IPS DF 4.7 (cell line): ENCODE results near the gene PIP4K2A.

Source experiments
- DNase-seq: peaks from one replicate; pipeline ENCODE4 v3.0.0-alpha.2; 2013; ENCODE audit warnings: low spot score; ENCODE audit errors: extremely low read depth

The PIP4K2A gene

DNA sequence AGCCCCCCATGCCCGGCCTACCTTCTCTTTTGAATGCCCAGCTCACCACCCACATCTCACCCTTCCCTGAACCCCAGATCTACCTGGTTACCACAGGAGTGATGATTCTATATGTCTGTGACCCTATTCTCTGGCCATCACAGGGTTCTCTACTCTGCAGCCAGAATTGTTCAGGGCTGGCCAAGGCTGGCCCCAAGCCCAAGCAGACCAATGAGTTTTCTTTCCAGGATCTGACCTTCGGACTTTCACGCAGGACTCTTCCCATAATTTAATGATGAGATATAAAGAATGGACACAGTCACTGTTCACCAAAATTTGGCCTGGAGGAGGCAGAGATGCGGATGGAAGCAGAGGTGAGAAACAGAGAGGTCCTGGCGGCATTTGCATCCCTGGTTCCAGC lies 72.6 kb downstream of the PIP4K2A start:
- DNase-seq, result no peak

DNA sequence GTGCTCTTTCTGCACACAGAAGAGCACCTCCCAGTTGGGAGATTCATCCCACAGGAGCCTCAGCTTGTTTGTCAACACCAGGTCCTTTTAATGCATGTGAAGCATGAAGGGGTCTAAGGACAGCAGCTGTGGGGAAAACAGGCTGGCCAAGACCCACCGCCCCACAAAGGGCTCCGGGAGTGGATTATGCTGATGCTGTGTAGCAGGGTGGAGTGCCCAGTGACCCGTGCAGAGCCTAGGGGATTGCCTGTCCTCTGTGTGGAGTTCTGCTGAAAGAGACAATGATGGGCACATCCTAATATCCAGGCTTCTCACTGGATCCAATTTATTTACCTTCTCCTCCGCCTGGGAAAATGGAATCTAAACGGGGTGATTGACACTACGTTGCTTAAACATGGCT lies 74.0 kb downstream of the PIP4K2A start:
- DNase-seq, result no peak

DNA sequence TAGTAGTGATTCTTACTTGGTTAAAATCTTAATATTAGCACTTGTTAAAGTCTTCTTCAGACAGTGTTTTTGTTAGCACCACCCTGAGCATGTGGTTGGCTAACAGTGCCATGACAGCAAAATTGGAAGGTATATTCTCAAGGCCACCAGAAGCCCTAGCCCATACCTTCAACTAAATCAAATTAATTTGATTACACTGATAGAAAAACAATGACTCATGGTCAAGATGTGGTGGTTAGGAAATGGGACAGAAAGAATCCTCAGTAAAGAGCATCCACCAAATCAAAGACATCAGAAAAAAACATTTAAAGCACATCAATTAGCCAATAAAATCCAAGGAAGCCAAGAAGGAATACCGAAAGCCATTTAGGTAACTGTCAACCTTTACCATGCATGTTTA lies 75.5 kb downstream of the PIP4K2A start:
- no peak for DNase-seq

DNA sequence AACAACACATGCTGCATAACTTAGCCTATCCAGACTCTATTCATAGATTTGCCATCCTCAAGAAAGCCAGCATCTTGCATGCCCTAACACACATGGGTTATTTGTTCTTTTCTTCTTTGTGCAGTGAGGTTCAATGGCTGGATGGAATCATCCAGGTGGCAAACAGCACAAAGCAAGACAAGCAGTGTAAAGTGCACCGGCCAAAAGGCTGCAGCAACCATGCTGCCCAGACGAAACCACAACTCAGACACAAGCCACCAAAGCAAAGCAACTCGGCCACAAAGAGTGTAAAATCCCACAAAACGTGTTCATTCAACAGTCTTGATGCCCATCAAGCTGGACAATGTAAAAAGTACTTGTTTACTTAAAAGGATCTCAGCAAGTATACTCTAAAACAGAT lies 76.9 kb downstream of the PIP4K2A start:
- DNase-seq, result no peak

DNA sequence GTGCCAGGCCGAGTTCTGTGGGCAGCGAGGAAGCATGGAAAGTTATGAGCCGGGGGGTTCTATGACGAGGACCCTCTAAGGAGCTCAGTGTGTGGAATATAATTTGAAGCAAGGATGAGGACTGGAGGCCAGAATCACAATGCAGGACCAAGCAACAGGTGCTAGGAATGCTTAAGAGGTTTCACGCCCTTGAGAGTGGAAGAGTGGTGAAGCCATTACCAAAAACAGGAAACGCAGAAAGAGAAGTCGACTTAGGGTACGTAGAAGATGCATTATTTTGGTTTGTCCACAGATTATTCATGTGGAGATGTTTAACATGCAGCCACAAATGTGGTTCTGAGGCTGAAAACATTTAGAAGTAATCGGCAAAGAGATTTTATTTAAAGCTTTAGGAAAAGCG lies 78.7 kb downstream of the PIP4K2A start:
- no peak for DNase-seq

DNA sequence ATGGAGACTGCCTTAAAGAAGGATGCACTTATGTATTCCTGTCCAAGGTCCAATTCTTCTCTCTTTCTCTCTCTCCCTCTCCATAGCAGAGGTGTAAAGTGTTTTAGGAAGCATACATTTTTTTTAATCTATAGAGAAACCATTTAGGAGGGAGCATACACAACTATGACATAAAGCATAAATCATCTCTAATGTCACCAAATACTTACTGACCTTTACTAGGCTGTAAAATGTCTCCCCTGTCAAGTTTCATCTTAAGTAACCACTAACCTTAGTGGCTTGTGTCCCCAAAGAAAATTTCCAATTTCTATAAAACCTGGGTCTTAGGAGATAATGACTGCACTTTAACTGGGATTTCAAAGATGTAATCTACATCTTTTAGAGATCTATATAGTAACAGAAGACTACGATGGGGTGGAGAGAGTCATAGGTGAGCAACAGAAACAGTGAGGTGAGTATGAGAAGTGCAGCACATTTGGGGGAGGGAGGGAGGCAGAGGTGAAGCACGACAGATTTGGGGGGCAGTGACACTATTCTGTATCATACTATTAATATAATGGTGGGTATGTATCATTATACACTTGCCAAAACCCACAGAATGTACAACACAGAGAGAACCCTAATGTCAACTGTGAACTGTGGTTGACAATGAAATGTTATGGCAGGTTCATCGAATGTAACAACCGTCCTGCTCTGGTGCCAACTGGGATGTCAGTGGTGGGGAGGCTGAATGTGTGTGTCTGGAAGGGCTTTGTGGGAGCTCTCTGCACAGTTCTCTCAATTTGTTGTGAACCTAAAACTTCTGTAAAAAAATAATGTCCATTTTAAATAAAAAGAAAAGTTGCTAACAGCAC lies 79.5 kb downstream of the PIP4K2A start:
- no peak for DNase-seq

DNA sequence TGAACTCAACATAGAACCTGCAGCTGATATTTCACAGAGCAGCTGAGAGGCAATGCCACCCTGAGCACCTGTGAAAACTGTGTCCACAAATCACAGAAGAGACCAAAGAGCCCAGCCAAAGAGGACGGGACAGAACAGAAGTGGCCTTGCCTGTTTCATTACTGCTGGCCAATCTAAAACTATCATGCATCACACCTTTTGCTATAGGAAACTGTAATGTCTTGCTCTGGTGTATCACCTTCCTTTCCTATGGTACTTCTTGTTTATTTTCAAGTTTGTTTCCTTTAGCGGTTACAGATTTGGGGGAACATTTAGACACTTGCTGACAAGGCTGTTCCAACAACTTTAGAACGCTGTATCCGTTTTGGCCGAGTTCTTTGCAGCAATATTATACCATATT lies 80.3 kb downstream of the PIP4K2A start:
- DNase-seq, result no peak

DNA sequence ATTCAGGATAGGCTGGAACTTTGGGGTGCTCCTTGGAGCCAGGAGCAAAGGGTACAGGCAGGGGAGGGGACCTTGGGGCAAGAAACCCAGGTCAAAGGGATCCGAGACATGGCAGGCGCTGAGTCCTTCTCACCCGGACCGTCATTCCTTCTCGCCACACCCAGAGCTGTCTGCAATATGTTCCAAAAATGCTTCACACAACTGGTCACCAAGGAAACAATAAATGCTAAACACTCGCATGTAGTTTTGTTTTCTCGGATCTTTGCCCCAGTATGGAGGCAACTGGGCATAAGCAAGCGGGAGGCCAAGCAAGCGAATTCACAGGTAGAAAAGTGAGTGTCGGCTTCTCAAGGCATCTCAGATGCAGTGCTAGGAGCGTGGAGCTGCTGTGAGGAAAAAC lies 80.8 kb downstream of the PIP4K2A start:
- no peak for DNase-seq

DNA sequence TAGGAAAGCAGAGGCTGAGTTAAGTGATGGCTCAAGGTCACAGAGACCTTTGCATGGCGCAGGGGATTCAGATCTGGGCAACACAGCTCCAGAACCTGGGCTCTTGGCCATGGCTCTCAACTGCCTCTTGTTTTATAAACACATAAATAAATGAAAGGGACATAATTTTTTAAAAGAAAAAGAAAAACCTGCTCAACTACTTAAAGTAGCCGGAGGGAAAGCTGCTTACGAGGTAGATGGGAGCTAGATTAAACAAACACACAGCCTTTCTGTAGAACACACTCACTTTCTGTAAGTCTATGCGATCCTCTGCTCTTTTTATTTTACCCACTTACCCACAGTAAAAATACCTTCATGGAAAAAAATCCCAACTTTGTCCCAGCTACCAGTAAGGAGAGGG lies 81.3 kb downstream of the PIP4K2A start:
- no peak for DNase-seq

DNA sequence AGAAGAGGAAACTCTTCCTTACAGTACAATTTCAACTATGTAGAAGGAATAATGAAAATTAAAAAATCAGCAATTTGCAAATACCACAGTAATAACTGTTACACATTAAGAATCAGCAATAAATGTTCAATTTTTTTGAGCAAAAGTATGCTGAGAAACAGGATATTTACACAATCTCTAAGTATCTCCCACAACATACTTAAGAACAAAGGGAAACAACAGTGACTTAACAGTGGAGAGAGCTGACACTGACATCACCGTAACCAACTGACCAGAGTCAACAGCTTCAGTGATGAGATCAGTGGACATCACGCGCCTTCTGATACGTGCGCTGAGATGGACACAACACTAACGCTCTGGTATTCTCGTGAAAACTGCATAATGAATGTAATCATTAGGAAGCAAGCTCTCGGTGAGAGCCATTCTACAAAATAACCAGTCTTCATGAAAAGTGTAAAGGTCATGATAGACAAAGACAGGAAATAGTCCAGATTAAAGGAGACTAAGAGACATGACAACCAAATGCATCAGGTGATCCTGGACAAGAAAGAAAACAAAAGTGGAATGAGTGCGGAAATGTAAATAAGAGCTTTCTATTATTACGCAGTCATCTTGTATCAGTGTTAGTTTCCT lies 82.6 kb downstream of the PIP4K2A start:
- DNase-seq, result no peak

DNA sequence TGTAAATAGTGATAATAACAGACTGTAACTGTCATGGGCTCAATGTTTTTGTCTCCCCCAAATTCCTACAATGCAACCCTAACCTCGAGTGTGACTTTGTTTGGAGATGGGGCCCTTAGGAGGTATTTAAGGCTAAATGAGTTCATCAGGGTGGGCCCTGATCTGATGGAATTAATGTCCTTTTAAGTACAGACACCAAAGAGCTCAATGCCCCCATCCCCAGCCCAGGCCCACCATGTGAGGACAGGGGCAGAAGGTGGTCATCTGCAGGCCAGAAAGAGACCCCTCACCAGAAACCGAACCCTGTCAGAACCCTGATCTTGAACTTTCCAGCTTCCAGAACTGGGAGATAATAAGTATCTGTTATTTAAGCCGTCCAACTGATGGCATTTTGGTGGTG lies 83.2 kb downstream of the PIP4K2A start:
- DNase-seq, result no peak

DNA sequence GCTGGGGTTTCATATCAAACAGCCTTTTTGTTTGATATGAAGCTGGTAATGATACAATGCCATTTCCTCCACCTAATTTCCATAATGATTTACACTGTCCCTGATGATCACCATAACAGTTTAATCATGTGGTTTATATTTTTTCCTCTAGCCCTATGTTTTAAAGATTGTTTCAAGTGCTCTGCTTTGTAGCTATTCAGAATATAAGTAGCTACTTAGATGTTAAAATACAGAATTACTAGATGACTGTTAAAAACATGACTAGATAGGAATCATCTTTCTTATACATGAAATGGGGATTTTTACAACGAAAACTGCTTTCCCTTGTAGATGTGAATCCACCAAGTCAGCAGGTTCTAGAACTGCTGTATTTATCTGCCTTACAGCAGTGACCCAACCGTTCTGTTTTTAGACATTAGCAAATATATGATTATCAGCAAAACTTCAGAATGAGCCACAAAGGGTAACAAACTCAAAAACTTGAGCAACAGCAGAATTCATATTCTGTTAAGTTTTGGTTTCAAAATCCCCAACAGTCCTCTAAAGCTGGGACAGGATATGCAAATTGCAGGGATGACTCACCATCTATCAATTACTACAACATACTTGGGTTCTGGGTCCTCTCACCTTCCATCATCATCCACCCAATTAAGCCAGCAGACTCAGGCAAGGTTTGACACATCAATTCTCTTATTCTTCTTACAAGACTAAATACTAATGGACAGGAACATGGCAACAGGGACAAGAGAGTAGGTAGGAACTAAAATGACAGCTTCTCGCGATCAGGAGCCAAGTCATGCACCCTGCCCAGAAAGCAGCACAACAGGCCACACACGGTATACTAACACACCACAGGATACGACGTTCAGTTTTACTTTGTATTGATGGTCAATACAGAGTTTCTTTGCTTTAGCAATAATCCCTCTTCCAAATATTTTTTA lies 83.9 kb downstream of the PIP4K2A start:
- no peak for DNase-seq

DNA sequence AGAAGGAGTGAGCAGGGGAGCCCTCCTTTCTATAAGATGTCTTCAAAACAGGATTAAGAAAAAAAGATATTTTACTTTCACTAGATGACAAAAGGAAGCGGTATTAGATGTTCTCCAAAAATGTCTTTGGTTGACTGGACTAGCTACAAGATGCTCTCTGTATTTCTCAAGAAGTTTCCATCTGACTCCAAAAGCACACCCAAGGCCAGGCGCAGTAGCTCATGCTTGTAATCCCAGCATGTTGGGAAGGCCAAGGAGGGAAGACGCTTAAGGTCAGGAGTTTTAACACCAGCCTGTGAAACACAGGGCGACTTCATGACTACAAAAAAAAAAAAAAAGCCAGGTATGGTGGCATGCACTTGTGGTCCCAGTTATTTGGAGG lies 84.5 kb downstream of the PIP4K2A start:
- no peak for DNase-seq

DNA sequence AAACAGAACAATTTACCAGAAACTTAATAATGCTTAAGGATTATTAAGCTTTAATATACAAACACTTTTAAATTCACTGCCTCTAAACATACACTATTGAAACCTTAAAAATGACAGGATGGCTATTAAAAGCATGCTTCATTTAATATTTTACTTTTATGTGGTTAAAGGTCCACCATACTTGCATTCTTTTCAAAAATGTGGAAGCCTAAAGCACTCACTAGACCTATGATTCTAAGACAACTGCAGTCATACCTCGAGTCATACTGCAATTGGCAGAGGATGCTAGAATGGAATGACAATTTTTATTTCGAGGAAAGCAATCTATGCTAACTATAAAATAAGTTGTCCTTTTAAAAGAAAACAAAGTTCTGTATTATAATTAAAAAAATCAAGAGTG lies 85.3 kb downstream of the PIP4K2A start:
- no peak for DNase-seq

DNA sequence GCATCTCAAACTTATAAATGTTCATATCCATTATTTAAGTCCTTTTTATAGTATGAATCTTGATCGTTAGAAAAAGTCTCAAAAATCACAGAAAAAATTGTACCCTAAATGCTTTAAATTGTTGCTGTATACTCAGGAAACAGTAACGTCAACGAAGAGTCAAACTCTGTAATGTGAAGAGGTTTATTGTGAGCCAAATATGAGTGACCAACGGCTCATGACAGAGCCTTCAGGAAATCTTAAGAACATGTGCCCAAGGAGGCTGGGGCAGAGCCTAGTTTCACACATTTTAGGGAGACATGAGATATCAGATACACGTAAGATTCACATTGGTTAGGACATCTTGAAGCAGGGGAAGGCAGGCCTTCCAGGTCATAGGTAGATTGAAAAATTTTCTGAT lies 86.1 kb downstream of the PIP4K2A start:
- no peak for DNase-seq

DNA sequence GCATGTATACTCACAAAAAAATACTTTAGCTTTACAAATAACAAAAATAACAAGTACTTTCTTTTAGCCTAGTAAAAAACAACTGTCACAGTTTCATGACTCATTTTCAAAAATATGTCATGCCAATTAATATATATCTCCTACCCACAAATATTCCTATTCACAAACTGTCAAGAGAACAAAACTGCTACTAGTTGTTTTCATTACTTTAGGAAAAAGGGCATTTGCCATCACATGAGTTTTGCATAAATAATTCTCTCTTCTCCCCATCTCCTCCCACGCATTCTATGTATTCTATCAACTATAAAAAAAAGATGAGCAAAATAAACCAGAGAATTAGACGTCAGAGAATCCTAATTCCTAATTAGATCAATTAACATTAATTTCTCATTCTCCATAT lies 87.6 kb downstream of the PIP4K2A start:
- no peak for DNase-seq

DNA sequence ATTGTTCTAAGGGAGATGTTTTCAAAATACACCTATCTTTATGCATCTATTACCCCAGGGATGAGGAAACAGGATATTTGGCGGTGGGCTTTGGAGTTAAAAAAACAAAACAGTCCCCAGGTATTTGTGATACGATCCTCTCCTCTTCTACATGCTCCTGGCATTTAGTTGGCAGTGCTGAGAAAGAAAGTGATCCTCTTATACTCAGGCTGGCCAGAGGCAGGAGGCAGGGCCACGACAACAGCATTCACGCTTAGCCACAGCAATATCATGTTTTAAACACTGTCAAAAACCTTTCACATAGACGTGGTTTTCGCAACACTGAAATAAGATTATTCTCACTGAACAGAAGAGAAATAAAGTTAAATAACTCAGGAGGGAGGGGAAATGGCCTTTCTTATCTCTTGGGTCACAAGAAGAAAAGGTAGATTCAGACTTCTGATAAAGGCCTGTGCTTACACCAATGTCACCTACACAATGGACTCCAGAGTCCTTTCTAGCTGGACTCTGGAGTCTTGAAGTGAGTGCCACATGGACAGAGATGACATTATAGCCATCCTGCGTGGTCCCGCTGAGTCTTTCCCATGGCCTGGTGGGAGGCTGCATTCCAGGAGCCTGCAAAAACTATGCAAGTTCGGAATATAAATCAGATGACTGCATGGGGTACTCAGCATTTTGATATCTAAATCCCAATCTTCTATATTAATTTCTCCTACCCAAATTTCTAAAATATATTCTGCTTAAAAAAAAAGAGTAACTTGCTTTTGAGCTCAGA lies 88.7 kb downstream of the PIP4K2A start:
- no peak for DNase-seq

DNA sequence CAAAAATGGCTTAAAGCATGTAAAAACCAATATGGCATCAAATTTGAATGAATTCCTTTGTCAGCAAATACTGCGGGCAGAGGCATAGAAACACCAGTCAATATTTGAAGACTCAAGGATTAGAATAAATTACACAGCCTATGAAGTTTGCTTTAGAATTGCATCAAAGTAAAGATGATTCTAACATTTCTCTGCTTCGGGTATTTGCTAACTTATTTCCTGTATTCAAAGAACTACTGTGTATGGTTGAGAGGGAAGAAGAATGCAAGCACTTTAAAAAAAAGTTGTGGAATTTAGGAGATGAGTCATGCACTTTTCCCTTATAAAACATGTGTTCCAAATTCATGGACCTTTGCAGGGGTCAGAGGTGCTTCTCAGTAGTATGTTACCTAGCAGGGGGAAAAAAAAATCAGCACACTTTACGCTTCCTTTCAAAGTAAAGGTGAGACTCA lies 90.1 kb downstream of the PIP4K2A start:
- no peak for DNase-seq

DNA sequence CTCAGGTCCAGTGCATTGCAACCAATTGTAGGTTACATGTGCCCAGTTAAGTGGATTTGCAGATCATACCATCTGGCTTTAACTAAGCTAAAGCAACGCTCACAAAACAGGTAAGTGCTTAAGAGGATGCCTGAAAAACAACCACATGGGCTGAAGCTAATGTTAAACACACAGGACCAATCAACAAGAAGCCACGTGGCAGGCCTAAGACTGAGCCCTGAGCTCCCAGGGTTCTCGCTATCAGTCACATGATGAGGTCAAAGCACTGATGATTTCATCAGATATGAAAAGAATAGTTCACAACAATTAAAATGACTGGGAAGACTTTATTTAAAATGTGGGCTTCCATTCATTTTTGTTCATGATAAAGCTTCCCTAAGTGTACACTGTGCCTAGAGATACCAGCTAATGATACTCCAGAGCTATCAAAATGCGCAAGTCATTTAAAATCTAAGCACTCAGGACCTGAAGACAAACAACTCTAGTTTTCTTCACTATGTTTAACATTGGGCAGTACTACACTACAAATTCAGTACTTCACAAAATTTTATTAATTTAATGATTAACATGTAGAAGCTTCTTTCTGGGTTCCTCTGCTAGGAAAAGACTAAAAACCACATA lies 90.6 kb downstream of the PIP4K2A start:
- no peak for DNase-seq

DNA sequence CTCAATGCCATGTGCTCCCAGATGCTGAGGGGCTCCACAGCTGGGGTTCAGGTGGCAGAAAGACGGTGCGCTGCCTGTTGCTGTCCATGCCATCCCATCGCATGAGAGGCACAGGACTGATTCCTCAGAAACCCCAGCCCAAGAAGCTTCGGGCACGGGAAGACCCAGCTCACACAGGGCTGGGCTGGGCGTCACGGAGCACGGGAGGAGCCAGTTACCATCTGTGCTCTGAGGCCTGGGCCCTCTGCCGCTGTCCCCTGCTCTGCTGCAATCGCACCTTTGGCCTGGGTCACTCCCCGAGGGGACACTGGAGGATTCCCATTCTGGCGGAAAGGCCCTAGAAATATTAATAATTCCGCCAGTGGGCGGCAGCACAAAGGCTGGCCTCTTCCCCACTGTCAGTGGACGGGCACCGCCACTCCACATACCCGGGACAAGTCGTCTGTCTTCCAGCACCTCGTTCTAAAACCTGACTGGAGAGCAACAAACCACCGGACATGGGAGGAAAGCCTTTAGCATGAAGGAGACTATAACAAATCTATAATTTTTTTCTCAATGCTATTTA lies 92.1 kb downstream of the PIP4K2A start:
- DNase-seq, result no peak
